GM23338 (cell line): ENCODE results near the gene AANAT. TPM values are rescaled to one million over a fixed set of nuclear protein-coding genes. Genes with fewer than 3 reads are reported as not detected.
A peak's percentile ranks its signal among the peaks of the same experiment; 100 is the strongest.

Experiments used
- ATAC-seq: fragments of 200-7000 bp; cut with Tn5 transposase; 3 replicates; pipeline ENCODE4 v1.9.1; 2020
- DNase-seq: peaks from one replicate; pipeline ENCODE4 v3.0.0-alpha.2; 2015; ENCODE audit warnings: low spot score
- H2AFZ ChIP-seq: fragments of 200-600 bp; sonication (generic); 2 replicates; pipeline ENCODE4 v1.8.0; 2016; ENCODE audit warnings: antibody characterized with exemption, mild to moderate bottlenecking, moderate library complexity
- H3F3A ChIP-seq: fragments of 200-600 bp; sonication (generic); replicated peaks from 2 replicates; pipeline ENCODE4 v1.8.0; 2017; ENCODE audit warnings: antibody characterized with exemption, mixed run types, low read depth
- H3K27ac ChIP-seq: fragments of 200-600 bp; sonication (generic); 2 replicates; pipeline ENCODE4 v1.6.1; 2016; ENCODE audit warnings: low read depth
- H3K27me3 ChIP-seq: fragments of 200-600 bp; sonication (generic); 2 replicates; pipeline ENCODE4 v1.8.0; 2016; ENCODE audit warnings: mild to moderate bottlenecking, mixed run types, moderate library complexity; ENCODE audit not compliant: insufficient read depth
- H3K36me3 ChIP-seq: fragments of 200-600 bp; sonication (generic); 2 replicates; pipeline ENCODE4 v1.8.0; 2016; ENCODE audit warnings: mild to moderate bottlenecking; ENCODE audit not compliant: insufficient read depth
- H3K4me1 ChIP-seq: fragments of 200-600 bp; sonication (generic); 2 replicates; pipeline ENCODE4 v1.8.0; 2016; ENCODE audit warnings: mild to moderate bottlenecking, moderate library complexity; ENCODE audit not compliant: insufficient read depth
- H3K4me2 ChIP-seq: fragments of 200-600 bp; sonication (generic); 2 replicates; pipeline ENCODE4 v1.7.1; 2017; ENCODE audit warnings: mixed run types
- H3K4me3 ChIP-seq: fragments of 200-600 bp; sonication (generic); 2 replicates; pipeline ENCODE4 v1.6.1; 2016; ENCODE audit warnings: mixed run types
- H3K79me2 ChIP-seq: fragments of 200-600 bp; sonication (generic); replicated peaks from 2 replicates; pipeline ENCODE4 v1.8.0; 2017; ENCODE audit warnings: mild to moderate bottlenecking; ENCODE audit not compliant: insufficient read depth
- H3K9me2 ChIP-seq: fragments of 200-600 bp; sonication (generic); 2 replicates; pipeline ENCODE4 v1.8.0; 2017; ENCODE audit not compliant: insufficient read depth
- H4K20me1 ChIP-seq: fragments of 200-600 bp; sonication (generic); replicated peaks from 2 replicates; pipeline ENCODE4 v1.8.0; 2017; ENCODE audit warnings: mild to moderate bottlenecking; ENCODE audit not compliant: insufficient read depth
- H3K27ac Mint-ChIP-seq: 2 replicates; pipeline ENCODE4 v1.8.0; 2020; ENCODE audit warnings: inconsistent platforms, mild to moderate bottlenecking, moderate library complexity, mixed read lengths
- H3K27me3 Mint-ChIP-seq: 3 replicates; pipeline ENCODE4 v1.8.0; 2022; ENCODE audit warnings: low read depth, mild to moderate bottlenecking, moderate library complexity, mixed read lengths, inconsistent platforms; ENCODE audit not compliant: insufficient read depth, poor library complexity
- H3K36me3 Mint-ChIP-seq: 3 replicates; pipeline ENCODE4 v1.8.0; 2021; ENCODE audit warnings: low read depth, mild to moderate bottlenecking, inconsistent platforms, moderate library complexity, mixed read lengths
- H3K4me1 Mint-ChIP-seq: 3 replicates; pipeline ENCODE4 v1.8.0; 2020; ENCODE audit warnings: mild to moderate bottlenecking, inconsistent platforms, mixed read lengths
- H3K4me3 Mint-ChIP-seq: 3 replicates; pipeline ENCODE4 v1.8.0; 2021; ENCODE audit warnings: moderate library complexity, mild to moderate bottlenecking, inconsistent platforms, mixed read lengths
- H3K9me3 Mint-ChIP-seq: 3 replicates; pipeline ENCODE4 v1.8.0; 2020; ENCODE audit warnings: moderate library complexity, mild to moderate bottlenecking, inconsistent platforms, mixed read lengths
- CREB1 ChIP-seq: fragments of 250-450 bp; sonication (Bioruptor Pico); IDR thresholded peaks from 2 replicates; pipeline ENCODE4 v1.5.0; 2020; ENCODE audit warnings: low read depth, mild to moderate bottlenecking, moderate library complexity
- CTCF ChIP-seq, 2 experiments: fragments of 200-600 bp in 1 of 2; sonication (generic) in 1 of 2; conservative IDR thresholded peaks; 2 replicates each; pipeline versions ENCODE4 v1.5.1 to v1.6.1; 2016 to 2017; ENCODE audit warnings: antibody characterized with exemption in 2 of 2, low read depth in 2 of 2, mild to moderate bottlenecking in 2 of 2, moderate library complexity in 1 of 2
- EZH2 ChIP-seq: fragments of 200-600 bp; sonication (generic); IDR thresholded peaks from one replicate; pipeline ENCODE4 v1.8.0; 2017; ENCODE audit warnings: antibody characterized with exemption, mild to moderate bottlenecking, low read depth; ENCODE audit not compliant: unreplicated experiment
- EZH2phosphoT487 ChIP-seq: fragments of 200-600 bp; sonication (generic); IDR thresholded peaks from one replicate; pipeline ENCODE4 v1.8.1; 2018; ENCODE audit warnings: antibody characterized with exemption; ENCODE audit not compliant: unreplicated experiment
- JUNB ChIP-seq: IDR thresholded peaks from one replicate; pipeline ENCODE4 v1.6.1; 2016; ENCODE audit warnings: antibody characterized with exemption; ENCODE audit not compliant: unreplicated experiment
- NANOG ChIP-seq: IDR thresholded peaks from 2 replicates; pipeline ENCODE4 v1.6.1; 2016; ENCODE audit warnings: antibody characterized with exemption, borderline replicate concordance
- POLR2AphosphoS5 ChIP-seq: IDR thresholded peaks from 2 replicates; pipeline ENCODE4 v1.6.1; 2016; ENCODE audit warnings: antibody characterized with exemption, low read depth
- STAT1 ChIP-seq: IDR thresholded peaks from one replicate; pipeline ENCODE4 v1.6.1; 2016; ENCODE audit warnings: antibody characterized with exemption; ENCODE audit not compliant: unreplicated experiment
- ZNF114 ChIP-seq: fragments of 250-450 bp; sonication (Bioruptor Pico); IDR thresholded peaks from 2 replicates; pipeline ENCODE4 v1.5.0; 2020; ENCODE audit warnings: mild to moderate bottlenecking, moderate library complexity
- ZNF331 ChIP-seq: fragments of 250-450 bp; sonication (Bioruptor Pico); IDR thresholded peaks from 2 replicates; pipeline ENCODE4 v1.5.0; 2020; ENCODE audit warnings: low read depth, mild to moderate bottlenecking, moderate library complexity
- polyA plus RNA-seq: library from polyadenylated mRNA; unstranded; fragments of >200 nt; fragmentation: Nextera tagmentation; extraction: Ambion mirVana; gene quantifications from 2 replicates; pipeline ENCODE4 v1.2.1, GENCODE V29; 2016
- total RNA-seq: library from RNA; depleted of rRNA; stranded (reverse); fragments of >200 nt; shearing (Covaris generic); gene quantifications from 2 replicates; pipeline ENCODE4 v1.2.3, GENCODE V29; 2014
- TF ChIP-seq, protein P1 (sequence below): IDR thresholded peaks from 2 replicates; pipeline ENCODE4 v1.6.1; 2016; ENCODE audit warnings: antibody characterized with exemption
- TF ChIP-seq, protein P2 (sequence below): IDR thresholded peaks from one replicate; pipeline ENCODE4 v1.6.1; 2018; ENCODE audit warnings: antibody characterized with exemption; ENCODE audit not compliant: unreplicated experiment
- TF ChIP-seq, protein P3 (sequence below): fragments of 250-450 bp; sonication (Bioruptor Pico); IDR thresholded peaks from 2 replicates; pipeline ENCODE4 v1.5.0; 2020; ENCODE audit warnings: mild to moderate bottlenecking, moderate library complexity

AANAT gene
- total and polyA plus RNA-seq, 2 experiments from 2014 or later = 0.28 to 1.0 TPM

DNA sequence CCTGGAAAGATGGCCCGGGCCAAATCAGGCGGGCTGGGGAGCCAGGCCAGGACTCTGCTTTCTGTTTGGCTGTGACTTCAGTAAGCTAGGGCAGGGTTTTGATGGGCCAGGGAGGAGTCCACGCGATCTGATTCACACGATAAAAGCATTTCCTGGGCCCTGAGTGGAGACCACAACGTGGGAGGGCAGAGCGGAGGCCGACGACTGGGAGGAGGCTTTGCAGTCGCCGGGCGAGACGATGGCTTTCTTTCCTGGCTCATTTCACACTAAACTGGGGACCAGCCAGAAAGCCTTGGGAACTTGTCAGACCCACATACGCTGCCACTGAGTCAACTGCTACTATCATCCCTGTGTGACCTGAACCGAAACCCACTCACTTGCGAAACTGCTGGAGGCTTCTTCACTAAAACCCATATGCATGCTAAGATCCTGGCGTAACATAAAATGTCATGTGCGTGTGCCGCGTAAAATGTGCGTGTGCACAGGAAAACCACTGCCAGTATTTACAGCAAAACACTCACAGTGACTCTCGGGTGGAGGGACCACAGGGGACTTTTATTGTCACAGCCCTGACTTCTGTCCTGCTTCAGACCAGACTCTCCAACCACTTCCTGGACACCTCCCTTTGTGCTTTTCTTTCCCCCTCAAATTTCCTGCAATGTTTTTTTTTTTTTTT, 48.0 kb downstream of the AANAT start:
- Histone ChIP-seq H3K27me3 (no peaks in the 10 kb centered on the region), H3K4me3 (no peak overlapping the region), H2AFZ (0 out of 2 replicates have a peak overlapping the region, but pooled peaks have one; percentile 18), H3K4me1 (no peaks in the 10 kb centered on the region), H3K79me2 (no peaks in the 10 kb centered on the region), H3K4me2 (no peak overlapping the region), H4K20me1 (no peaks in the 10 kb centered on the region), H3K27ac (no peak overlapping the region), H3K9me2 (peaks cover 2% of the 10 kb centered on the region; the same call in 1 of the 2 replicates), H3K36me3 (no peaks in the 10 kb centered on the region), H3F3A (no peaks in the 10 kb centered on the region)
- H3K27ac Mint-ChIP-seq = no peak overlapping the region
- no peaks in the 10 kb centered on the region for H3K36me3 Mint-ChIP-seq
- ATAC-seq = no peak
- DNase-seq = no peak
- H3K27me3 Mint-ChIP-seq = peaks cover 10% of the 10 kb centered on the region
- TF ChIP-seq, protein P1, sequence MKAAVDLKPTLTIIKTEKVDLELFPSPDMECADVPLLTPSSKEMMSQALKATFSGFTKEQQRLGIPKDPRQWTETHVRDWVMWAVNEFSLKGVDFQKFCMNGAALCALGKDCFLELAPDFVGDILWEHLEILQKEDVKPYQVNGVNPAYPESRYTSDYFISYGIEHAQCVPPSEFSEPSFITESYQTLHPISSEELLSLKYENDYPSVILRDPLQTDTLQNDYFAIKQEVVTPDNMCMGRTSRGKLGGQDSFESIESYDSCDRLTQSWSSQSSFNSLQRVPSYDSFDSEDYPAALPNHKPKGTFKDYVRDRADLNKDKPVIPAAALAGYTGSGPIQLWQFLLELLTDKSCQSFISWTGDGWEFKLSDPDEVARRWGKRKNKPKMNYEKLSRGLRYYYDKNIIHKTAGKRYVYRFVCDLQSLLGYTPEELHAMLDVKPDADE = no peak
- TF ChIP-seq STAT1 (no peak), CREB1 (CRISPR knock-in tag) (no peak), EZH2 (no peak), CTCF (conservative IDR thresholded peaks at IDR 0.05; ENCODE audit: low read depth in 2 of 2) (no peak), ZNF114 (CRISPR knock-in tag) (no peak), EZH2phosphoT487 (no peak), NANOG (no peak), JUNB (no peak), POLR2AphosphoS5 (no peak), ZNF331 (CRISPR knock-in tag) (no peak)
- TF ChIP-seq, protein P2, sequence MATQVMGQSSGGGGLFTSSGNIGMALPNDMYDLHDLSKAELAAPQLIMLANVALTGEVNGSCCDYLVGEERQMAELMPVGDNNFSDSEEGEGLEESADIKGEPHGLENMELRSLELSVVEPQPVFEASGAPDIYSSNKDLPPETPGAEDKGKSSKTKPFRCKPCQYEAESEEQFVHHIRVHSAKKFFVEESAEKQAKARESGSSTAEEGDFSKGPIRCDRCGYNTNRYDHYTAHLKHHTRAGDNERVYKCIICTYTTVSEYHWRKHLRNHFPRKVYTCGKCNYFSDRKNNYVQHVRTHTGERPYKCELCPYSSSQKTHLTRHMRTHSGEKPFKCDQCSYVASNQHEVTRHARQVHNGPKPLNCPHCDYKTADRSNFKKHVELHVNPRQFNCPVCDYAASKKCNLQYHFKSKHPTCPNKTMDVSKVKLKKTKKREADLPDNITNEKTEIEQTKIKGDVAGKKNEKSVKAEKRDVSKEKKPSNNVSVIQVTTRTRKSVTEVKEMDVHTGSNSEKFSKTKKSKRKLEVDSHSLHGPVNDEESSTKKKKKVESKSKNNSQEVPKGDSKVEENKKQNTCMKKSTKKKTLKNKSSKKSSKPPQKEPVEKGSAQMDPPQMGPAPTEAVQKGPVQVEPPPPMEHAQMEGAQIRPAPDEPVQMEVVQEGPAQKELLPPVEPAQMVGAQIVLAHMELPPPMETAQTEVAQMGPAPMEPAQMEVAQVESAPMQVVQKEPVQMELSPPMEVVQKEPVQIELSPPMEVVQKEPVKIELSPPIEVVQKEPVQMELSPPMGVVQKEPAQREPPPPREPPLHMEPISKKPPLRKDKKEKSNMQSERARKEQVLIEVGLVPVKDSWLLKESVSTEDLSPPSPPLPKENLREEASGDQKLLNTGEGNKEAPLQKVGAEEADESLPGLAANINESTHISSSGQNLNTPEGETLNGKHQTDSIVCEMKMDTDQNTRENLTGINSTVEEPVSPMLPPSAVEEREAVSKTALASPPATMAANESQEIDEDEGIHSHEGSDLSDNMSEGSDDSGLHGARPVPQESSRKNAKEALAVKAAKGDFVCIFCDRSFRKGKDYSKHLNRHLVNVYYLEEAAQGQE = no peak
- TF ChIP-seq, protein P3, sequence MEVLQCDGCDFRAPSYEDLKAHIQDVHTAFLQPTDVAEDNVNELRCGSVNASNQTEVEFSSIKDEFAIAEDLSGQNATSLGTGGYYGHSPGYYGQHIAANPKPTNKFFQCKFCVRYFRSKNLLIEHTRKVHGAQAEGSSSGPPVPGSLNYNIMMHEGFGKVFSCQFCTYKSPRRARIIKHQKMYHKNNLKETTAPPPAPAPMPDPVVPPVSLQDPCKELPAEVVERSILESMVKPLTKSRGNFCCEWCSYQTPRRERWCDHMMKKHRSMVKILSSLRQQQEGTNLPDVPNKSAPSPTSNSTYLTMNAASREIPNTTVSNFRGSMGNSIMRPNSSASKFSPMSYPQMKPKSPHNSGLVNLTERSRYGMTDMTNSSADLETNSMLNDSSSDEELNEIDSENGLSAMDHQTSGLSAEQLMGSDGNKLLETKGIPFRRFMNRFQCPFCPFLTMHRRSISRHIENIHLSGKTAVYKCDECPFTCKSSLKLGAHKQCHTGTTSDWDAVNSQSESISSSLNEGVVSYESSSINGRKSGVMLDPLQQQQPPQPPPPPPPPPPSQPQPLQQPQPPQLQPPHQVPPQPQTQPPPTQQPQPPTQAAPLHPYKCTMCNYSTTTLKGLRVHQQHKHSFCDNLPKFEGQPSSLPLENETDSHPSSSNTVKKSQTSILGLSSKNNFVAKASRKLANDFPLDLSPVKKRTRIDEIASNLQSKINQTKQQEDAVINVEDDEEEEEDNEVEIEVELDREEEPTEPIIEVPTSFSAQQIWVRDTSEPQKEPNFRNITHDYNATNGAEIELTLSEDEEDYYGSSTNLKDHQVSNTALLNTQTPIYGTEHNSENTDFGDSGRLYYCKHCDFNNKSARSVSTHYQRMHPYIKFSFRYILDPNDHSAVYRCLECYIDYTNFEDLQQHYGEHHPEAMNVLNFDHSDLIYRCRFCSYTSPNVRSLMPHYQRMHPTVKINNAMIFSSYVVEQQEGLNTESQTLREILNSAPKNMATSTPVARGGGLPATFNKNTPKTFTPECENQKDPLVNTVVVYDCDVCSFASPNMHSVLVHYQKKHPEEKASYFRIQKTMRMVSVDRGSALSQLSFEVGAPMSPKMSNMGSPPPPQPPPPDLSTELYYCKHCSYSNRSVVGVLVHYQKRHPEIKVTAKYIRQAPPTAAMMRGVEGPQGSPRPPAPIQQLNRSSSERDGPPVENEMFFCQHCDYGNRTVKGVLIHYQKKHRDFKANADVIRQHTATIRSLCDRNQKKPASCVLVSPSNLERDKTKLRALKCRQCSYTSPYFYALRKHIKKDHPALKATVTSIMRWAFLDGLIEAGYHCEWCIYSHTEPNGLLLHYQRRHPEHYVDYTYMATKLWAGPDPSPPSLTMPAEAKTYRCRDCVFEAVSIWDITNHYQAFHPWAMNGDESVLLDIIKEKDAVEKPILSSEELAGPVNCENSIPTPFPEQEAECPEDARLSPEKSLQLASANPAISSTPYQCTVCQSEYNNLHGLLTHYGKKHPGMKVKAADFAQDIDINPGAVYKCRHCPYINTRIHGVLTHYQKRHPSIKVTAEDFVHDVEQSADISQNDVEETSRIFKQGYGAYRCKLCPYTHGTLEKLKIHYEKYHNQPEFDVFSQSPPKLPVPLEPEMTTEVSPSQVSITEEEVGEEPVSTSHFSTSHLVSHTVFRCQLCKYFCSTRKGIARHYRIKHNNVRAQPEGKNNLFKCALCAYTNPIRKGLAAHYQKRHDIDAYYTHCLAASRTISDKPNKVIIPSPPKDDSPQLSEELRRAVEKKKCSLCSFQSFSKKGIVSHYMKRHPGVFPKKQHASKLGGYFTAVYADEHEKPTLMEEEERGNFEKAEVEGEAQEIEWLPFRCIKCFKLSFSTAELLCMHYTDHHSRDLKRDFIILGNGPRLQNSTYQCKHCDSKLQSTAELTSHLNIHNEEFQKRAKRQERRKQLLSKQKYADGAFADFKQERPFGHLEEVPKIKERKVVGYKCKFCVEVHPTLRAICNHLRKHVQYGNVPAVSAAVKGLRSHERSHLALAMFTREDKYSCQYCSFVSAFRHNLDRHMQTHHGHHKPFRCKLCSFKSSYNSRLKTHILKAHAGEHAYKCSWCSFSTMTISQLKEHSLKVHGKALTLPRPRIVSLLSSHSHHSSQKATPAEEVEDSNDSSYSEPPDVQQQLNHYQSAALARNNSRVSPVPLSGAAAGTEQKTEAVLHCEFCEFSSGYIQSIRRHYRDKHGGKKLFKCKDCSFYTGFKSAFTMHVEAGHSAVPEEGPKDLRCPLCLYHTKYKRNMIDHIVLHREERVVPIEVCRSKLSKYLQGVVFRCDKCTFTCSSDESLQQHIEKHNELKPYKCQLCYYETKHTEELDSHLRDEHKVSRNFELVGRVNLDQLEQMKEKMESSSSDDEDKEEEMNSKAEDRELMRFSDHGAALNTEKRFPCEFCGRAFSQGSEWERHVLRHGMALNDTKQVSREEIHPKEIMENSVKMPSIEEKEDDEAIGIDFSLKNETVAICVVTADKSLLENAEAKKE (CRISPR knock-in tag) = no peak
- H3K9me3 Mint-ChIP-seq = peaks cover 3% of the 10 kb centered on the region; the same call in 1 of the 3 replicates
- no peak overlapping the region for H3K4me3 Mint-ChIP-seq
- peaks cover 9% of the 10 kb centered on the region for H3K4me1 Mint-ChIP-seq
